Measurements from ENCODE around the gene RPS23. TPM values are rescaled to one million over a fixed set of nuclear protein-coding genes. Genes with fewer than 3 reads are reported as not detected.

The RPS23 gene
- total RNA-seq = 1,000 to 10,000 TPM; 1,150 to 1,282 TPM

DNA sequence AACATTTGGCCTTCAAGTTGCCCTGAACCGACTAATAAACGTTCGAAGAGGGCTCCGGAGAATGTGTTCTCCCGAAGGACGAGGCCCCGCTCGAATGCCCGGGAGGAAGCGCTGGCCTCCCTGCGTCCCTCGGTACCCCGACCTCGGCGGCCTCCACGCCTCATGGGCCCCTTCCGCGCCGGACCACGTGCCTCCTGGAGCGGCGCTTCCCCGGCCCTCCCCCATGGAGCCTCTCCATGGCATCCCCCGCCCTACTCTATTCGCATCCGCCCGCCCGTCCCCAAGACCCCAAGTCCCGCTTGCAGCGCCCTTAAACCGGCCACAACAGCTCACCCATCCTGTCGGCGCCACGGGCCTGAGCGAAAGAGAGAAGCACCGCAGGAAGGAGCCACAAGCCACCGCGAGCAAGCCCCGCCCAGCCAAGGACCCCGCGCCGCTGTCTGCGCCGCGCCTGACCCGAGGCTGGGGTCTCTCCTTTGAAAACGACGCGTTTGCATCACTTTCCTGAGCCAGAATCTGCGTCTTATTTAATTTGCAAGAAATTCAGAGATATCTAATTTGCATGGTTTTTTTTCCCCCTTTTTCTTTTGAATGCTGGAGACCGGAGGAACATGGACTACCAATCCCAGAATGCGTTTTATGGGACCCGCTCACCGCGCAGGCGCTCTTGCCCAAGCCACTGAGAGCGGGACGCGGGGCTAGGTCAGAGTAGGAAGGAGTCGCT lies at the start of gene RPS23:
RPS23 (minus strand) TSS at position 368 of the 724 bp plus-strand sequence; CDS start at position 337, 31 bp downstream.
- peak within 1 kb of the TSS; percentile 95 to 98 for H3K27ac Mint-ChIP-seq
- peak; percentile 96 to 97 for ATAC-seq
- no peaks in the 10 kb centered on the region for H3K9me3 Mint-ChIP-seq
- H3K4me3 Mint-ChIP-seq = peak within 1 kb of the TSS; percentile 95
- peak; percentile 92 for DNase-seq (ENCODE audit: low spot score)
- H3K36me3 Mint-ChIP-seq = peaks cover 32% of the 10 kb centered on the region
- no peaks in the 10 kb centered on the region for H3K27me3 Mint-ChIP-seq
- H3K4me1 Mint-ChIP-seq (ENCODE audit: low read depth in 2 of 2) = peaks cover 19 to 43% of the 10 kb centered on the region in 2 donors

DNA sequence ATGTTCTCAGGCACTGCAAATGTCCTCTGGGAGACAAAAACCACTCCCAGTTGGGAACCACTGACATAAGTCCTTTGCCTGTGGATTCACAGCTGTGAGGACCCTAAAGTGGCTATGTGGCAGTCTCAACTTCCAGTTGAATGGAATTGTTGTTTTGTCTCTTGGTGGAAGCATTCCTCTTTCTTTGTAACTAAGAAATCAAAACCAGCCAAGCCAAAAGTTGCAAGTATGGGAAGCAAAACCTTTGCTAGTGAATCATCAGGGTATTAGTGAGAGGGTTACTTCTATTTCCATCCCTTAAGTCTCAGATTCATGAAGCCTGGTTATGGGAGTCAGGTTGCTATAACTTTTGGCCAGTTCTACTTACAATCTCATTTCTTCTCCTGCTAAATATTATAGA lies 49.8 kb upstream of the RPS23 start:
- H3K27me3 Mint-ChIP-seq = peaks cover 10 to 27% of the 10 kb centered on the region in 2 donors
- no peak for ATAC-seq

GRCh38 chr5:82325996-82326395 lies 47.8 kb upstream of the RPS23 start:
- H3K4me3 Mint-ChIP-seq = no peak overlapping the region
- no peaks in the 10 kb centered on the region for H3K36me3 Mint-ChIP-seq
- ATAC-seq (no peak), DNase-seq (ENCODE audit: low spot score) (no peak)
- no peaks in the 10 kb centered on the region for H3K9me3 Mint-ChIP-seq
- no peaks in the 10 kb centered on the region for H3K4me1 Mint-ChIP-seq (ENCODE audit: low read depth in 2 of 2)
- peaks cover 18 to 42% of the 10 kb centered on the region in 2 donors for H3K27me3 Mint-ChIP-seq
- H3K27ac Mint-ChIP-seq = no peak overlapping the region

More for the DNA sequence above, 49.8 kb upstream of the RPS23 start:
- no peaks in the 10 kb centered on the region for H3K36me3 Mint-ChIP-seq
- DNase-seq (ENCODE audit: low spot score) = no peak
- H3K4me1 Mint-ChIP-seq (ENCODE audit: low read depth in 2 of 2) = no peaks in the 10 kb centered on the region
- no peaks in the 10 kb centered on the region for H3K9me3 Mint-ChIP-seq
- no peak overlapping the region for H3K27ac Mint-ChIP-seq
- no peak overlapping the region for H3K4me3 Mint-ChIP-seq

DNA sequence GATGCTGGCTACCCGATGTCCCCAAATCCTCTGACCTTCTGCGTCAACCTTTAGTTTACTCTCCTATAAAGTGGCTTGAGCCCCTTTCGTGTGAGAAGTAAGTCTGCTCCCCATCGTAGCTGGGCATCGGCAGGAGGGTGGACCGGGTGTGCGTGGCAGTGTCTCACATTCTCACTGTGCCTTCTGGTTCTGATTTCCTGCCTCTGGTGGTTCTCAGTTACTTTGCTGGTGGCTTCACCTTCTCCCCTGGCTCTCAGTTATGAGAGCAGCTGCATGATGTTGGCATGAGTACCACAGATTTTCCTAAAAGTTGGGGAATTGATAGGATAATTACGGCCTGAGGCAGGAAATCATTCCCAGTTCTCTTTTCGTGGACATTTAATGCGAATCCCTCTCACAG lies 47.0 kb upstream of the RPS23 start:
- no peak for ATAC-seq
- Mint-ChIP-seq H3K27me3 (peaks cover 14 to 37% of the 10 kb centered on the region in 2 donors), H3K4me3 (no peak overlapping the region), H3K4me1 (ENCODE audit: low read depth in 2 of 2) (no peaks in the 10 kb centered on the region), H3K27ac (no peak overlapping the region), H3K9me3 (no peaks in the 10 kb centered on the region), H3K36me3 (no peaks in the 10 kb centered on the region)
- DNase-seq (ENCODE audit: low spot score) = no peak

DNA sequence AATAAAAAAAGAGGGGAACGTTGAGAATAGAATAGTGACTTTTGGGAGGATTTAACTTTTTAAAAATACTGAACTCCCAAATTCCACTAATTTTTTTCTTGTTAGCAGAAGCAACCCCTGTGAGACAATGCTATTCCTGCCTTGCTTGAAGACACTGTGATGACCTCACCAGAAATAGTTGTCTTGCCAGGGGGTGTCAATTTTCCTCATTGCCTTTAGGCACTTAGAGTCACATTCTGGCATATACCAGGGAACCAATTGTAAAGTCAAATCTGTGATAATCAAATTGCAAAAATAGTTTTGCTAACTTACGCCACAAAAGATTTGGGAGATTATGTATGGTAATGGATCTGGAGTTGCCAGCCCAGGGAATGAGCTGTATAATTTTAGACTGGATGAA lies 42.8 kb upstream of the RPS23 start:
- Mint-ChIP-seq H3K4me1 (ENCODE audit: low read depth in 2 of 2) (no peaks in the 10 kb centered on the region), H3K27ac (no peak overlapping the region), H3K4me3 (no peak overlapping the region), H3K9me3 (no peaks in the 10 kb centered on the region), H3K36me3 (no peaks in the 10 kb centered on the region), H3K27me3 (peaks cover 15 to 32% of the 10 kb centered on the region in 2 donors)
- no peak for DNase-seq (ENCODE audit: low spot score)
- no peak for ATAC-seq

GRCh38 chr5:82319651-82320376 lies 41.7 kb upstream of the RPS23 start:
- Mint-ChIP-seq H3K27ac (no peak overlapping the region), H3K9me3 (no peaks in the 10 kb centered on the region), H3K27me3 (peaks cover 15 to 23% of the 10 kb centered on the region in 2 donors), H3K4me1 (ENCODE audit: low read depth in 2 of 2) (no peaks in the 10 kb centered on the region), H3K4me3 (no peak overlapping the region), H3K36me3 (no peaks in the 10 kb centered on the region)
- ATAC-seq (no peak), DNase-seq (ENCODE audit: low spot score) (no peak)

- H3K36me3 Mint-ChIP-seq = no peaks in the 10 kb centered on the region
- peaks cover 15 to 23% of the 10 kb centered on the region in 2 donors for H3K27me3 Mint-ChIP-seq
- ATAC-seq = no peak
- H3K4me3 Mint-ChIP-seq = no peak overlapping the region
- DNase-seq (ENCODE audit: low spot score) = no peak
- no peaks in the 10 kb centered on the region for H3K4me1 Mint-ChIP-seq (ENCODE audit: low read depth in 2 of 2)
- no peaks in the 10 kb centered on the region for H3K9me3 Mint-ChIP-seq
- no peak overlapping the region for H3K27ac Mint-ChIP-seq
Observed at GRCh38 chr5:82319192-82319591, 41.0 kb upstream of the RPS23 start.

DNA sequence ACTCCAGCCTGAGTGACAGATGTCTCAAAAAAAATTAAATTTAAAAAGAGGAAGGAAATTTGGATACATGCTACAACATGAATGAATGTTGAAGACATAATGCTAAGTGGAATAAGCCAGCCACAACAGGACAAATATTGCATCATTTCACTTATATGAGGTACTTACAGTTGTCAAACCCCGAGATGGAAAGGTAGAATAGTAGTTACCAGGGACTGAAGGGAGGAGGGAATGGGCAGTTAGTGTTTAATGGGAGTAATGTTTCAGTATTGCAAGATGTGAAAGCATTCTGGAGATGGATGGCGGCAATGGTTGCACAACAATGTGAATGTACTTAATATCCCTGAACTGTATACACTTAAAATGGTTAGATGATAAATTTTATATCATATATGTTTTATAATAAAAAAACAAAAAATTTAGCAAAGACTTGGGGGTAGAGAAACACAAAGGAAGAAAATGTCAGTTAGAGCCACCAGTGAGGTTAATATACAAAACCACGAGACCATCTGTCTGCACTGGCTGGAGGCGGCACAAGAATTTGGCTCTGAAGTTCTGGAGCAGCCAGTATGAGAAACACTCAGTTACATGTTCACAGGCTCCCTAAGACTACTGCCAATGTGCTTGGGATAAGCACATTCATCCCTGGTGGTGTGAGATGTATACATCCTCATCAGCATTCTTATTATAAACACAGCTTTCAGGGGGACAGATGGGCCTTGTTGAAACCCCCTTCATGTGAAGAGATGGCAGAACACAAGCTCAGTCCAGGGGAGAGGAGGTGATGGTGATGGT lies 37.0 kb upstream of the RPS23 start:
- DNase-seq (ENCODE audit: low spot score) = no peak
- Mint-ChIP-seq H3K27ac (no peak overlapping the region), H3K4me3 (no peak overlapping the region), H3K4me1 (ENCODE audit: low read depth in 2 of 2) (no peaks in the 10 kb centered on the region), H3K36me3 (no peaks in the 10 kb centered on the region), H3K9me3 (no peaks in the 10 kb centered on the region), H3K27me3 (peaks cover 0 to 2% of the 10 kb centered on the region in 2 donors)
- ATAC-seq = no peak

DNA sequence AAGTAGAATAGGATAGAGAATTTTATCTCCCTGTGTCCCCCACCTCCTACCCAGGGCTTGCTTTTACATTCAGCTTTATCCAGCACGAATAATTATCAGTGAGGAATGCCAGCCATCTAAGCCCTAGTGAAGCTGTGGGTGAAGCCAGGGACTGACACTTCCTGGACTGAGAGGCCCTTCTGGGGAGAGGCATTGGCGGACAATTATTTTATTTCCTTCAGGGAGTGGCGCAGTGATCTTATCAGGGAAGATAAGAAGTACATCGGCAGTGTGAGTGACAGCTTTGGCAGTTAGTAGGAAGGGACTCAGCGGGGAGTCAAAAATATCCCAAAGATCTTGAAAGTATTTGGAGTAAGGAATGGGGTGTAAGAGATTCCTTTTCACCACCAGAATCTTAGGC lies 34.9 kb upstream of the RPS23 start:
- no peak overlapping the region for H3K27ac Mint-ChIP-seq

GRCh38 chr5:82312373-82312856 lies 34.3 kb upstream of the RPS23 start:
- Mint-ChIP-seq H3K4me3 (no peak overlapping the region), H3K9me3 (no peaks in the 10 kb centered on the region), H3K27me3 (no peaks in the 10 kb centered on the region), H3K4me1 (ENCODE audit: low read depth in 2 of 2) (no peaks in the 10 kb centered on the region), H3K36me3 (no peaks in the 10 kb centered on the region), H3K27ac (no peak overlapping the region)
- no peak for DNase-seq (ENCODE audit: low spot score)
- no peak for ATAC-seq

More for the DNA sequence above, 34.9 kb upstream of the RPS23 start:
- Mint-ChIP-seq H3K4me1 (ENCODE audit: low read depth in 2 of 2) (no peaks in the 10 kb centered on the region), H3K27me3 (no peaks in the 10 kb centered on the region), H3K36me3 (no peaks in the 10 kb centered on the region), H3K9me3 (no peaks in the 10 kb centered on the region), H3K4me3 (no peak overlapping the region)
- ATAC-seq (no peak), DNase-seq (ENCODE audit: low spot score) (no peak)

- no peak overlapping the region for H3K4me3 Mint-ChIP-seq
- ATAC-seq (no peak), DNase-seq (ENCODE audit: low spot score) (no peak)
- no peaks in the 10 kb centered on the region for H3K36me3 Mint-ChIP-seq
- no peaks in the 10 kb centered on the region for H3K9me3 Mint-ChIP-seq
- H3K27me3 Mint-ChIP-seq = no peaks in the 10 kb centered on the region
- no peak overlapping the region for H3K27ac Mint-ChIP-seq
- no peaks in the 10 kb centered on the region for H3K4me1 Mint-ChIP-seq (ENCODE audit: low read depth in 2 of 2)
Observed at GRCh38 chr5:82309091-82309531, 31.0 kb upstream of the RPS23 start.

GRCh38 chr5:82308416-82308815 lies 30.3 kb upstream of the RPS23 start:
- no peak overlapping the region for H3K4me3 Mint-ChIP-seq

DNA sequence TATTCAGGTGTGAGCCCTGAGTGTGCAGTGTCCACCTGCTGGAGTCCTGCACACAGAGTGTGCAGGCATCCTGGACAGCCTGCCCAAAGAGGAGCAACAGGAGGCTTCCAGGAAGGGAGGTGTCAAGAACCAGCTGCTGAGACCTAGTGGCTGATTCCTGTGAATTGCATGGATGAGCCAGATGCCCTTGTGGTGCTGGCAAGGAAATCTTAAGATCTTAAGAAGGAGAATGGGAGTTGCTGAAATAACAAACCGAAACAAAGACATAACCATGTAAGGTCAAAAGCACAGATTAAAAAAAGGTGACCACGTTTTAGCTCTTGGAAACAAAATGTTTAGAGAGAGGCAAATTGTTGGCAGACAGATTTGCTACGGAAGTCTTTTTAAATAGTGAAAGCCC lies 29.3 kb upstream of the RPS23 start:
- DNase-seq (ENCODE audit: low spot score) = no peak
- Mint-ChIP-seq H3K4me1 (ENCODE audit: low read depth in 2 of 2) (no peaks in the 10 kb centered on the region), H3K27me3 (no peaks in the 10 kb centered on the region), H3K27ac (no peak overlapping the region), H3K9me3 (no peaks in the 10 kb centered on the region), H3K4me3 (no peak overlapping the region), H3K36me3 (no peaks in the 10 kb centered on the region)
- no peak for ATAC-seq

More at GRCh38 chr5:82308416-82308815, 30.3 kb upstream of the RPS23 start:
- Mint-ChIP-seq H3K4me1 (ENCODE audit: low read depth in 2 of 2) (no peaks in the 10 kb centered on the region), H3K36me3 (no peaks in the 10 kb centered on the region), H3K27me3 (no peaks in the 10 kb centered on the region), H3K27ac (no peak overlapping the region), H3K9me3 (no peaks in the 10 kb centered on the region)
- no peak for DNase-seq (ENCODE audit: low spot score)
- no peak for ATAC-seq
